ENCODE data around the gene ISG15. TPM values are rescaled to one million over a fixed set of nuclear protein-coding genes. Genes with fewer than 3 reads are reported as not detected.

The ISG15 gene
- total and polyA plus RNA-seq, 4 experiments from 2014 or later: 31.6 to 309 (median 123) TPM

- CTCF ChIA-PET (ENCODE audit: partially characterized antibody): interaction anchor here (1.2 kb wide), 1 partner anchor 9 kb away, joined by 3 read pairs; no protein-coding TSS in a partner anchor
- Histone ChIP-seq H3K9me3 (ENCODE audit: control insufficient read depth in 1 of 2, low read length in 2 of 2) (no peaks in the 10 kb centered on the region), H3K36me3 (ENCODE audit: insufficient read depth, low read length) (no peaks in the 10 kb centered on the region), H3K27me3 (ENCODE audit: insufficient read depth, low read length) (peaks cover 13% of the 10 kb centered on the region), H3K4me3 (ENCODE audit: low read length in 2 of 2) (no peak overlapping the region), H3K27ac (ENCODE audit: low read depth, low read length) (no peak overlapping the region), H3K4me1 (ENCODE audit: insufficient read depth, low read length) (peaks cover 16% of the 10 kb centered on the region)
- H3K4me3 Mint-ChIP-seq: peak overlapping the region in 2 of 8 donors; percentile 13 to 39
- intact Hi-C loops (cut with micrococcal nuclease): no loop called here
- H3K4me1 Mint-ChIP-seq: peaks cover 5 to 19% (median 6%) of the 10 kb centered on the region in 4 donors
- peak overlapping the region in 2 of 7 donors; percentile 29 to 58 for H3K27ac Mint-ChIP-seq
- H3K27me3 Mint-ChIP-seq: peaks cover 20 to 25% of the 10 kb centered on the region in 2 donors
- H3K36me3 Mint-ChIP-seq: no peaks in the 10 kb centered on the region
- DNase-seq: no peak
- peaks cover 0 to 14% (median 8%) of the 10 kb centered on the region in 8 donors for H3K9me3 Mint-ChIP-seq
- POLR2A ChIA-PET (ENCODE audit: partially characterized antibody): interaction anchor here (1.1 kb wide), 1 partner anchor 17 kb away, joined by 3 read pairs; the partner anchor contains the start of gene ISG15
These were observed 17.3 kb upstream of the ISG15 start for GRCh38 chr1:995665-996633.

- Mint-ChIP-seq H3K27ac (peak overlapping the region in 1 of 7 donors; percentile 57), H3K4me3 (peak overlapping the region in 2 of 8 donors; percentile 46 to 70)
These were observed 16.2 kb upstream of the ISG15 start for GRCh38 chr1:996851-997712.

GRCh38 chr1:997713-997992, 15.6 kb upstream of the ISG15 start:
- Mint-ChIP-seq H3K4me3 (no peak overlapping the region), H3K9me3 (peaks cover 0 to 2% (median under 1%) of the 10 kb centered on the region in 8 donors), H3K4me1 (peaks cover 4 to 21% (median 5%) of the 10 kb centered on the region in 4 donors), H3K27ac (peak overlapping the region in 1 of 7 donors; percentile 57), H3K36me3 (no peaks in the 10 kb centered on the region), H3K27me3 (peaks cover 14 to 23% of the 10 kb centered on the region in 2 donors)
- ChIA-PET CTCF (ENCODE audit: partially characterized antibody) (interaction anchor here (0.8 kb wide), 1 partner anchor 66 kb away, joined by 3 read pairs; no protein-coding TSS in a partner anchor), POLR2A (ENCODE audit: partially characterized antibody) (interaction anchor here (3.1 kb wide), 1 partner anchor 16 kb away, joined by 11 read pairs; the partner anchor contains the start of gene ISG15)
- H3K27me3 ChIP-seq (ENCODE audit: insufficient read depth, low read length): peaks cover 25% of the 10 kb centered on the region
- no peaks in the 10 kb centered on the region for H3K36me3 ChIP-seq (ENCODE audit: insufficient read depth, low read length)
- H3K27ac ChIP-seq (ENCODE audit: low read depth, low read length): no peak overlapping the region
- DNase-seq: no peak
- peaks cover 27% of the 10 kb centered on the region for H3K4me1 ChIP-seq (ENCODE audit: insufficient read depth, low read length)
- H3K9me3 ChIP-seq (ENCODE audit: control insufficient read depth in 1 of 2, low read length in 2 of 2): no peaks in the 10 kb centered on the region
- H3K4me3 ChIP-seq (ENCODE audit: low read length in 2 of 2): no peak overlapping the region
- intact Hi-C loops (cut with micrococcal nuclease): no loop called here

More at GRCh38 chr1:996851-997712, 16.2 kb upstream of the ISG15 start:
- POLR2A ChIA-PET (ENCODE audit: partially characterized antibody): interaction anchor here (3.1 kb wide), 1 partner anchor 17 kb away, joined by 11 read pairs; the partner anchor contains the start of gene ISG15
- peaks cover 17 to 26% of the 10 kb centered on the region in 2 donors for H3K27me3 Mint-ChIP-seq
- peaks cover 21% of the 10 kb centered on the region for H3K27me3 ChIP-seq (ENCODE audit: insufficient read depth, low read length)
- H3K4me1 Mint-ChIP-seq: peaks cover 4 to 21% (median 5%) of the 10 kb centered on the region in 4 donors
- H3K4me1 ChIP-seq (ENCODE audit: insufficient read depth, low read length): peaks cover 27% of the 10 kb centered on the region
- intact Hi-C loops (cut with micrococcal nuclease): no loop called here
- no peak for DNase-seq
- H3K36me3 Mint-ChIP-seq: no peaks in the 10 kb centered on the region
- CTCF ChIA-PET (ENCODE audit: partially characterized antibody): interaction anchor here (0.8 kb wide), 1 partner anchor 67 kb away, joined by 3 read pairs; no protein-coding TSS in a partner anchor
- H3K27ac ChIP-seq (ENCODE audit: low read depth, low read length): no peak overlapping the region
- no peaks in the 10 kb centered on the region for H3K36me3 ChIP-seq (ENCODE audit: insufficient read depth, low read length)
- H3K9me3 ChIP-seq (ENCODE audit: control insufficient read depth in 1 of 2, low read length in 2 of 2): no peaks in the 10 kb centered on the region
- peaks cover 0 to 6% (median 4%) of the 10 kb centered on the region in 8 donors for H3K9me3 Mint-ChIP-seq
- no peak overlapping the region for H3K4me3 ChIP-seq (ENCODE audit: low read length in 2 of 2)

GRCh38 chr1:997993-998744, 15.1 kb upstream of the ISG15 start:
- Mint-ChIP-seq H3K4me1 (peaks cover 4 to 21% (median 5%) of the 10 kb centered on the region in 4 donors), H3K9me3 (no peaks in the 10 kb centered on the region), H3K36me3 (no peaks in the 10 kb centered on the region), H3K4me3 (peak overlapping the region in 1 of 8 donors; percentile 15), H3K27me3 (peaks cover 18 to 23% of the 10 kb centered on the region in 2 donors), H3K27ac (no peak overlapping the region)
- POLR2A ChIA-PET (ENCODE audit: partially characterized antibody): interaction anchor here (3.1 kb wide), 1 partner anchor 15 kb away, joined by 11 read pairs; the partner anchor contains the start of gene ISG15
- intact Hi-C loops (cut with micrococcal nuclease): no loop called here
- H3K4me3 ChIP-seq (ENCODE audit: low read length in 2 of 2): no peak overlapping the region
- H3K4me1 ChIP-seq (ENCODE audit: insufficient read depth, low read length): peaks cover 27% of the 10 kb centered on the region
- CTCF ChIA-PET (ENCODE audit: partially characterized antibody): interaction anchor here (0.8 kb wide), 1 partner anchor 66 kb away, joined by 3 read pairs; no protein-coding TSS in a partner anchor
- H3K27ac ChIP-seq (ENCODE audit: low read depth, low read length): no peak overlapping the region
- H3K36me3 ChIP-seq (ENCODE audit: insufficient read depth, low read length): no peaks in the 10 kb centered on the region
- DNase-seq: no peak
- peaks cover 25% of the 10 kb centered on the region for H3K27me3 ChIP-seq (ENCODE audit: insufficient read depth, low read length)
- H3K9me3 ChIP-seq (ENCODE audit: control insufficient read depth in 1 of 2, low read length in 2 of 2): no peaks in the 10 kb centered on the region

- H3K36me3 Mint-ChIP-seq: no peaks in the 10 kb centered on the region
- Histone ChIP-seq H3K27ac (ENCODE audit: low read depth, low read length) (no peak overlapping the region), H3K4me3 (ENCODE audit: low read length in 2 of 2) (no peak overlapping the region), H3K36me3 (ENCODE audit: insufficient read depth, low read length) (no peaks in the 10 kb centered on the region), H3K27me3 (ENCODE audit: insufficient read depth, low read length) (peaks cover 30% of the 10 kb centered on the region), H3K9me3 (ENCODE audit: control insufficient read depth in 1 of 2, low read length in 2 of 2) (no peaks in the 10 kb centered on the region), H3K4me1 (ENCODE audit: insufficient read depth, low read length) (peaks cover 27% of the 10 kb centered on the region)
- H3K4me3 Mint-ChIP-seq: no peak overlapping the region
- H3K9me3 Mint-ChIP-seq: no peaks in the 10 kb centered on the region
- intact Hi-C loops (cut with micrococcal nuclease): no loop called here
- H3K27me3 Mint-ChIP-seq: peaks cover 20 to 26% of the 10 kb centered on the region in 2 donors
- POLR2A ChIA-PET (ENCODE audit: partially characterized antibody): interaction anchor here (3.1 kb wide), 1 partner anchor 15 kb away, joined by 11 read pairs; the partner anchor contains the start of gene ISG15
- CTCF ChIA-PET (ENCODE audit: partially characterized antibody): no interaction called here
- H3K4me1 Mint-ChIP-seq: peaks cover 4 to 21% (median 5%) of the 10 kb centered on the region in 4 donors
- DNase-seq: peak in 2 of 5 donors; percentile 28 to 29
- H3K27ac Mint-ChIP-seq: no peak overlapping the region
These were observed 14.6 kb upstream of the ISG15 start for GRCh38 chr1:998745-998994.

- Histone ChIP-seq H3K27ac (ENCODE audit: low read depth, low read length) (no peak overlapping the region), H3K4me3 (ENCODE audit: low read length in 2 of 2) (peak overlapping the region in 1 of 2 donors; percentile 35), H3K36me3 (ENCODE audit: insufficient read depth, low read length) (no peaks in the 10 kb centered on the region), H3K27me3 (ENCODE audit: insufficient read depth, low read length) (peaks cover 32% of the 10 kb centered on the region), H3K4me1 (ENCODE audit: insufficient read depth, low read length) (peaks cover 27% of the 10 kb centered on the region), H3K9me3 (ENCODE audit: control insufficient read depth in 1 of 2, low read length in 2 of 2) (no peaks in the 10 kb centered on the region)
- no peaks in the 10 kb centered on the region for H3K9me3 Mint-ChIP-seq
- intact Hi-C loops (cut with micrococcal nuclease): no loop called here
- H3K4me1 Mint-ChIP-seq: peaks cover 4 to 21% (median 5%) of the 10 kb centered on the region in 4 donors
- H3K27me3 Mint-ChIP-seq: peaks cover 20 to 26% of the 10 kb centered on the region in 2 donors
- POLR2A ChIA-PET (ENCODE audit: partially characterized antibody): interaction anchor here (3.1 kb wide), 1 partner anchor 14 kb away, joined by 11 read pairs; the partner anchor contains the start of gene ISG15
- peak overlapping the region in 5 of 8 donors; percentile 35 to 69 (median 58) for H3K4me3 Mint-ChIP-seq
- H3K36me3 Mint-ChIP-seq: no peaks in the 10 kb centered on the region
- DNase-seq: peak in 2 of 5 donors; percentile 30 to 43
- CTCF ChIA-PET (ENCODE audit: partially characterized antibody): interaction anchor here (1.1 kb wide), 1 partner anchor 14 kb away, joined by 5 read pairs; the partner anchor contains the start of gene ISG15
- peak overlapping the region in 1 of 7 donors; percentile 35 for H3K27ac Mint-ChIP-seq
These were observed 14.1 kb upstream of the ISG15 start for GRCh38 chr1:998995-999724.
